CD4-positive, alpha-beta T cell treated with Interleukin-17A for 1 hour (primary cell): Measurements from ENCODE around the gene OVCA2.
"Not testable (repeated sequence)": the region's sequence is repeated elsewhere in the genome, so short reads cannot be mapped to it uniquely, and the experiment has no call there.

Experiments used
- DNase-seq: peaks from one replicate; pipeline ENCODE4 v3.0.0-alpha.2; 2020

OVCA2 gene

GRCh38 chr17:2041561-2042389 is at the start of gene OVCA2:
OVCA2 (plus strand) TSS chr17:2042022; CDS start chr17:2042048, 26 bp downstream.
- DNase-seq, result peak; percentile 97

- DNase-seq, result no peak
Measured at GRCh38 chr17:1992541-1992940, 49.3 kb upstream of the OVCA2 start.

GRCh38 chr17:1994707-1995106 is 47.1 kb upstream of the OVCA2 start:
- no peak for DNase-seq

- DNase-seq, result no peak
Measured at GRCh38 chr17:1995321-1995892, 46.4 kb upstream of the OVCA2 start.

- no peak for DNase-seq
Measured at GRCh38 chr17:1995907-1996799, 45.7 kb upstream of the OVCA2 start.

GRCh38 chr17:1996800-1997288 is 45.0 kb upstream of the OVCA2 start:
- no peak for DNase-seq

- DNase-seq, result no peak
Measured at GRCh38 chr17:1997289-1997926, 44.4 kb upstream of the OVCA2 start.

GRCh38 chr17:1997927-1998742 is 43.7 kb upstream of the OVCA2 start:
- no peak for DNase-seq

GRCh38 chr17:1999557-2000251 is 42.1 kb upstream of the OVCA2 start:
- DNase-seq, result no peak

- no peak for DNase-seq
Measured at GRCh38 chr17:2002767-2003329, 39.0 kb upstream of the OVCA2 start.

- DNase-seq, result no peak
Measured at GRCh38 chr17:2003525-2003924, 38.3 kb upstream of the OVCA2 start.

GRCh38 chr17:2004435-2004952 is 37.3 kb upstream of the OVCA2 start:
- no peak for DNase-seq

GRCh38 chr17:2008332-2009126 is 33.3 kb upstream of the OVCA2 start:
- DNase-seq, result no peak

- DNase-seq, result no peak
Measured at GRCh38 chr17:2009737-2010136, 32.1 kb upstream of the OVCA2 start.

GRCh38 chr17:2011411-2012371 is 30.1 kb upstream of the OVCA2 start:
- DNase-seq, result no peak

GRCh38 chr17:2012499-2012898 is 29.3 kb upstream of the OVCA2 start:
- no peak for DNase-seq

GRCh38 chr17:2013220-2013993 is 28.4 kb upstream of the OVCA2 start:
- not testable (repeated sequence) for DNase-seq

- DNase-seq, result no peak
Measured at GRCh38 chr17:2013994-2014317, 27.9 kb upstream of the OVCA2 start.
